Measurements from ENCODE around the gene DACT2.
A peak's percentile ranks its signal among the peaks of the same experiment; 100 is the strongest.
"Not testable (repeated sequence)": the region's sequence is repeated elsewhere in the genome, so short reads cannot be mapped to it uniquely, and the experiment has no call there.

Gene DACT2

DNA sequence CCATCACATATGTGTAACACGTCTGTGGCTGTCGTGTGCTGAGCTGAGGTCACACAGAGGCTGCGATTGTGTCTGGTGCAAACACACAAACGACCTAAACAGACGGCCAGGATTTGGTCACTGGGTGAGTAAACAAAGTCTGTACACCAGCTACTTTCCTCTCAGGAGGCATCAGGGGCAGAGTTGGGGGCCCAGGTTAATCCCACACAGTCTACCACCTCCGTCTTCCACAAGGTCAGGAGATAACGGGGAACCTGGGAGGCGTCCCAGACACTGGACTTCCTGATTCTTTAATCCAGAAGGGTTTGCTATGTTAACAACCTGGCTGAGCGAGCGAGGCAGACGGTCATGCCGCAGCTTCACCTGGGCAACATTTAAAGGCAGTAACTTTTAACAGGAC, 1.5 kb downstream of the DACT2 start:
- no peaks in the 10 kb centered on the region for H3K4me1 ChIP-seq (ENCODE audit: insufficient read depth, poor library complexity, severe bottlenecking)
- no peaks in the 10 kb centered on the region for H3K36me3 ChIP-seq (ENCODE audit: low read depth)
- ATAC-seq (ENCODE audit: low read depth) (no peak), DNase-seq (ENCODE audit: low spot score) (no peak)
- no peaks in the 10 kb centered on the region for H3K9me3 ChIP-seq (ENCODE audit: severe bottlenecking)
- TF ChIP-seq, protein P1, sequence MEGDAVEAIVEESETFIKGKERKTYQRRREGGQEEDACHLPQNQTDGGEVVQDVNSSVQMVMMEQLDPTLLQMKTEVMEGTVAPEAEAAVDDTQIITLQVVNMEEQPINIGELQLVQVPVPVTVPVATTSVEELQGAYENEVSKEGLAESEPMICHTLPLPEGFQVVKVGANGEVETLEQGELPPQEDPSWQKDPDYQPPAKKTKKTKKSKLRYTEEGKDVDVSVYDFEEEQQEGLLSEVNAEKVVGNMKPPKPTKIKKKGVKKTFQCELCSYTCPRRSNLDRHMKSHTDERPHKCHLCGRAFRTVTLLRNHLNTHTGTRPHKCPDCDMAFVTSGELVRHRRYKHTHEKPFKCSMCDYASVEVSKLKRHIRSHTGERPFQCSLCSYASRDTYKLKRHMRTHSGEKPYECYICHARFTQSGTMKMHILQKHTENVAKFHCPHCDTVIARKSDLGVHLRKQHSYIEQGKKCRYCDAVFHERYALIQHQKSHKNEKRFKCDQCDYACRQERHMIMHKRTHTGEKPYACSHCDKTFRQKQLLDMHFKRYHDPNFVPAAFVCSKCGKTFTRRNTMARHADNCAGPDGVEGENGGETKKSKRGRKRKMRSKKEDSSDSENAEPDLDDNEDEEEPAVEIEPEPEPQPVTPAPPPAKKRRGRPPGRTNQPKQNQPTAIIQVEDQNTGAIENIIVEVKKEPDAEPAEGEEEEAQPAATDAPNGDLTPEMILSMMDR (IDR thresholded peaks at IDR 0.05; ENCODE audit: poor library complexity, severe bottlenecking): no peak
- H3K27me3 ChIP-seq (ENCODE audit: insufficient read depth, poor library complexity, severe bottlenecking): peaks cover 54% of the 10 kb centered on the region
- no peak overlapping the region for H3K27ac ChIP-seq (ENCODE audit: poor library complexity, severe bottlenecking)
- no peak overlapping the region for H3K4me3 ChIP-seq (ENCODE audit: severe bottlenecking)

DNA sequence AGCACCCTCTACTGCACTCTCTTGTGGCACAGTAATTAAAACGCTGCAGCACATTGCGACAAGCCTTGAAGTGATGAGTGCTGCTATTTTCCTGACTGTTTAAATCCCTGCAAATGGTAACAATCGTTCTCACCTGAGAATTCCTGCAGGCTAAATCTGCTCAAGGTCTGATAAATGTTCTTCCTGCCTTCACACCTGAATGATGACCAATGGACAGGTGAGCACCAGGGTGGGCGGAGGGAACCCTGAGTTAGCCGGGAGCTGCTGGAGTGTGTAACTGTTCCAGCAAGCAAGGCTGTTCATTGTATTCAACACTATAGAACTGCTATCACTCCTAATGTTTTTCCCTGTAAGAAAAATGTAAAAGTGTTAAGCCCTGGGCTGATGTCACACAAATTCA, 4.0 kb downstream of the DACT2 start:
- TF ChIP-seq, protein P1 (IDR thresholded peaks at IDR 0.05; ENCODE audit: poor library complexity, severe bottlenecking): no peak
- no peak overlapping the region for H3K27ac ChIP-seq (ENCODE audit: poor library complexity, severe bottlenecking)
- no peaks in the 10 kb centered on the region for H3K4me1 ChIP-seq (ENCODE audit: insufficient read depth, poor library complexity, severe bottlenecking)
- H3K36me3 ChIP-seq (ENCODE audit: low read depth): no peaks in the 10 kb centered on the region
- no peak for DNase-seq (ENCODE audit: low spot score)
- no peak for ATAC-seq (ENCODE audit: low read depth)
- no peaks in the 10 kb centered on the region for H3K9me3 ChIP-seq (ENCODE audit: severe bottlenecking)
- H3K27me3 ChIP-seq (ENCODE audit: insufficient read depth, poor library complexity, severe bottlenecking): peaks cover 37% of the 10 kb centered on the region
- no peak overlapping the region for H3K4me3 ChIP-seq (ENCODE audit: severe bottlenecking)

DNA sequence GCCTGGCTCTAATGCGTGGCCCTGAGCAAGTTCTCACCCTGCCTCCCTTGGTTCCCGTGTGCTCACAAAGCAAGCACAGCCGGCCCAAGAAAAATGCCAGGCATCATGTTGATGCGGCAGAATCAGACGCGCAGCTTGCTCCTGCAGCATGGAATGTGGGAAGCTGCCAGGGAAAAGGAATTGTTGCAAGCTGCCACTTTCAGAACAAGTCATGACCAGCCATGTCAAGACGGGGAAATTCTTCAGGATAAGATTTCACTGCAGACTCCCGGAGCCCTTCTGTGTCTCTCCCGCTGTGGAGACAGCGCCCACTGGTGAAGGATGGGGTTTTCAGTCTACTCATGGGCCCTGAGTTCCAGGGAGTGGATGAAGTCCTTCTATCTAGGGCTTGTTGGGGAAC, 4.6 kb downstream of the DACT2 start:
- TF ChIP-seq, protein P1 (IDR thresholded peaks at IDR 0.05; ENCODE audit: poor library complexity, severe bottlenecking): peak; percentile 43
- peaks cover 31% of the 10 kb centered on the region for H3K27me3 ChIP-seq (ENCODE audit: insufficient read depth, poor library complexity, severe bottlenecking)
- H3K27ac ChIP-seq (ENCODE audit: poor library complexity, severe bottlenecking): no peak overlapping the region
- H3K4me3 ChIP-seq (ENCODE audit: severe bottlenecking): no peak overlapping the region
- DNase-seq (ENCODE audit: low spot score) (no peak), ATAC-seq (ENCODE audit: low read depth) (peak; percentile 77)
- no peaks in the 10 kb centered on the region for H3K36me3 ChIP-seq (ENCODE audit: low read depth)
- no peaks in the 10 kb centered on the region for H3K9me3 ChIP-seq (ENCODE audit: severe bottlenecking)
- H3K4me1 ChIP-seq (ENCODE audit: insufficient read depth, poor library complexity, severe bottlenecking): no peaks in the 10 kb centered on the region

DNA sequence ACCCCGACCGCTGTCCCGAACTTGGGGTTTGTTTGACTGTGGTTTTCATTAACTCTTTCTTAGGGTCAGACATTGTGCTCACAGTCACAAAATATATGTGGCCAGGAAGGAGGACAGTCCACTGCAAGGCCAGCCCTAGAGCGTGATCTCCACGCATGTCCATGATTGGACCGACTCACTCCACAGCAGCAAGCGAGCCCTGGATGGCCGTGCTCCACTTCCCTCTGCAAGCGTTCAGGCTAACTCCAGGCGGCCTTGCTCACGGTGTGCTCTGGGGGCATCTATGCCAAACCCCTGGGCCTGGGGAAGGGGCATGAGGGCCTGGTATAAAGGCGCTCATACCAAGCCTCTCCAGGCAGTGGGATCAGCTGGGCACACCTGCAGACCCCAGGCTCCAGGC, 5.6 kb downstream of the DACT2 start:
- H3K27ac ChIP-seq (ENCODE audit: poor library complexity, severe bottlenecking): no peak overlapping the region
- TF ChIP-seq, protein P1 (IDR thresholded peaks at IDR 0.05; ENCODE audit: poor library complexity, severe bottlenecking): no peak
- no peak overlapping the region for H3K4me3 ChIP-seq (ENCODE audit: severe bottlenecking)
- no peaks in the 10 kb centered on the region for H3K4me1 ChIP-seq (ENCODE audit: insufficient read depth, poor library complexity, severe bottlenecking)
- no peak for DNase-seq (ENCODE audit: low spot score)
- H3K36me3 ChIP-seq (ENCODE audit: low read depth): no peaks in the 10 kb centered on the region
- peaks cover 27% of the 10 kb centered on the region for H3K27me3 ChIP-seq (ENCODE audit: insufficient read depth, poor library complexity, severe bottlenecking)
- no peak for ATAC-seq (ENCODE audit: low read depth)
- no peaks in the 10 kb centered on the region for H3K9me3 ChIP-seq (ENCODE audit: severe bottlenecking)

DNA sequence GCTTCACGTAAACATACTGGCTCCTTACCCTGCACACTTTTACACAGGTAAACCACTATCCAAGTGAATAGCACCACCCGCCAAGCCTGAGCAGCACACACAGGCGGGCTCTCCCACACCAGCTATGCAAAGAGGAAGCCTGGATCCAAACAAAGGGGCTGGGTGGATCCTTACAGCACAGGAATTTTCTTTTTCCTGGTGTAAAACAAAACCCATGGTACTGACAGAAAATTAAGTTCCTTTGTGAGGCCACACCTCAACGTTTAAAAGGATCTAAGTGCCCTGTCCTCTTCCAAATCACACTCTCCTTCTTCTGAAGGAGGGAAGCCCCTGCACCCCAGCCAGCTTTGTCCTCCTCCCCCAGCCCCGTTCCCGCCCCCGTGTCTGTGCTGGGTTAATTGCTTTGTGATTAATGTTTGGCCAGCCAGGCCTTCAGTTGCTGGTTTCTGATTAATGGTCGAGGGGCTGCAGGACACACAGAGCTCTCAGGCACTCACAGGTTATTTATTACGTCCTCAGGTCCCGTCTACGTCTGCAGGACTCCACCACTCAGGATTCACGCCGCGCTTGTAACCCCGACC, 6.1 kb downstream of the DACT2 start:
- Histone ChIP-seq H3K27ac (ENCODE audit: poor library complexity, severe bottlenecking) (no peak overlapping the region), H3K4me1 (ENCODE audit: insufficient read depth, poor library complexity, severe bottlenecking) (no peaks in the 10 kb centered on the region), H3K9me3 (ENCODE audit: severe bottlenecking) (no peaks in the 10 kb centered on the region), H3K36me3 (ENCODE audit: low read depth) (no peaks in the 10 kb centered on the region), H3K4me3 (ENCODE audit: severe bottlenecking) (no peak overlapping the region), H3K27me3 (ENCODE audit: insufficient read depth, poor library complexity, severe bottlenecking) (peaks cover 22% of the 10 kb centered on the region)
- DNase-seq (ENCODE audit: low spot score) (no peak), ATAC-seq (ENCODE audit: low read depth) (no peak)
- TF ChIP-seq, protein P1 (IDR thresholded peaks at IDR 0.05; ENCODE audit: poor library complexity, severe bottlenecking): no peak

DNA sequence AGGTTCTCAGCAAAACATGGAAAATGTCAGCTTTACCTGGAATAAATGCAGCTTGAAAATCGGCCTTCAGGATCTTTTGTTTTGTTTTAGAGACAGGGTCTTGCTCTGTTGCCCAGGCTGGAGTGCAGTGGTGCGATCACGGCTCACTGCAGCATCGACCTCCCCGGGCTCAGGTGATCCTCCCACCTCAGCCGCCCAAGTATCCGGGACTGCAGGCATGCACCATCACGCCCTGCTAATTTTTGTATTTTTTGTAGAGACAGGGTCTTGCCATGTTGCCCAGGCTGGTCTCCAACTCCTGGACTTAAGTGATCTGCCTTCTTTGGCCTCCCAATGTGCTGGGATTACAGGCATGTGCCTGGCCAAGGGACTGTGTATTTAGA, 7.5 kb downstream of the DACT2 start:
- not testable (repeated sequence) for H3K36me3 ChIP-seq (ENCODE audit: low read depth); DNase-seq (ENCODE audit: low spot score); ATAC-seq (ENCODE audit: low read depth)

More for the DNA sequence above, 7.5 kb downstream of the DACT2 start:
- H3K27me3 ChIP-seq (ENCODE audit: insufficient read depth, poor library complexity, severe bottlenecking): peaks cover 17% of the 10 kb centered on the region
- not testable (repeated sequence) for H3K27ac ChIP-seq (ENCODE audit: poor library complexity, severe bottlenecking); H3K4me1 ChIP-seq (ENCODE audit: insufficient read depth, poor library complexity, severe bottlenecking); H3K4me3 ChIP-seq (ENCODE audit: severe bottlenecking); H3K9me3 ChIP-seq (ENCODE audit: severe bottlenecking)

Data from RWPE2 (cell line).